Measurements from ENCODE around the gene VAMP5. TPM values are rescaled to one million over a fixed set of nuclear protein-coding genes. Genes with fewer than 3 reads are reported as not detected.

The VAMP5 gene, protein sequence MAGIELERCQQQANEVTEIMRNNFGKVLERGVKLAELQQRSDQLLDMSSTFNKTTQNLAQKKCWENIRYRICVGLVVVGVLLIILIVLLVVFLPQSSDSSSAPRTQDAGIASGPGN
- total RNA-seq (10 to 100 TPM; 58.2 to 87.7 TPM), polyA plus RNA-seq (ENCODE audit: insufficient read length in 6 of 6) (10 to 100 TPM; 49.6 to 65.9 (median 55.7) TPM)
- long read RNA-seq, donor 1, transcript VAMP5-201 (3 exons, 689 nt), result major isoform, 76 of 77 reads
- long read RNA-seq, donor 1, partial matches to known transcripts, result 0 of 77 reads
- long read RNA-seq, donor 1, other reads (novel, unspliced or antisense), result 0 of 77 reads
- long read RNA-seq, donor 2, transcript VAMP5-201 (3 exons, 689 nt), result major isoform, 59 of 75 reads
- long read RNA-seq, donor 2, partial matches to known transcripts, result 7 of 75 reads
- long read RNA-seq, donor 2, other reads (novel, unspliced or antisense), result 8 of 75 reads
- long read RNA-seq, donor 3, transcript VAMP5-201 (3 exons, 689 nt), result major isoform, 59 of 91 reads
- long read RNA-seq, donor 3, partial matches to known transcripts, result 24 of 91 reads
- long read RNA-seq, donor 3, other reads (novel, unspliced or antisense), result 8 of 91 reads
- long read RNA-seq, donor 4, transcript VAMP5-201 (3 exons, 689 nt), result major isoform, 58 of 85 reads
- long read RNA-seq, donor 4, partial matches to known transcripts, result 7 of 85 reads
- long read RNA-seq, donor 4, other reads (novel, unspliced or antisense), result 20 of 85 reads
- long read RNA-seq, donor 5, transcript VAMP5-201 (3 exons, 689 nt), result major isoform, 62 of 111 reads
- long read RNA-seq, donor 5, partial matches to known transcripts, result 34 of 111 reads
- long read RNA-seq, donor 5, other reads (novel, unspliced or antisense), result 12 of 111 reads
- long read RNA-seq, donor 6, transcript VAMP5-201 (3 exons, 689 nt), result major isoform, 62 of 87 reads
- long read RNA-seq, donor 6, partial matches to known transcripts, result 11 of 87 reads
- long read RNA-seq, donor 6, other reads (novel, unspliced or antisense), result 12 of 87 reads
- long read RNA-seq, donor 7, transcript VAMP5-201 (3 exons, 689 nt), result major isoform, 32 of 38 reads
- long read RNA-seq, donor 7, partial matches to known transcripts, result 6 of 38 reads
- long read RNA-seq, donor 7, other reads (novel, unspliced or antisense), result 0 of 38 reads
- long read RNA-seq, donor 8, transcript VAMP5-201 (3 exons, 689 nt), result major isoform, 40 of 85 reads
- long read RNA-seq, donor 8, partial matches to known transcripts, result 44 of 85 reads
- long read RNA-seq, donor 8, other reads (novel, unspliced or antisense), result 0 of 85 reads
- long read RNA-seq, donor 9, result 0 reads
- long read RNA-seq, donor 10, transcript VAMP5-201 (3 exons, 689 nt), result major isoform, 116 of 146 reads
- long read RNA-seq, donor 10, partial matches to known transcripts, result 17 of 146 reads
- long read RNA-seq, donor 10, other reads (novel, unspliced or antisense), result 11 of 146 reads
- long read RNA-seq, donor 11, transcript VAMP5-201 (3 exons, 689 nt), result major isoform, 17 of 17 reads
- long read RNA-seq, donor 11, partial matches to known transcripts, result 0 of 17 reads
- long read RNA-seq, donor 11, other reads (novel, unspliced or antisense), result 0 of 17 reads
- long read RNA-seq, donor 12, transcript VAMP5-201 (3 exons, 689 nt), result major isoform, 45 of 54 reads
- long read RNA-seq, donor 12, partial matches to known transcripts, result 7 of 54 reads
- long read RNA-seq, donor 12, other reads (novel, unspliced or antisense), result 0 of 54 reads

DNA sequence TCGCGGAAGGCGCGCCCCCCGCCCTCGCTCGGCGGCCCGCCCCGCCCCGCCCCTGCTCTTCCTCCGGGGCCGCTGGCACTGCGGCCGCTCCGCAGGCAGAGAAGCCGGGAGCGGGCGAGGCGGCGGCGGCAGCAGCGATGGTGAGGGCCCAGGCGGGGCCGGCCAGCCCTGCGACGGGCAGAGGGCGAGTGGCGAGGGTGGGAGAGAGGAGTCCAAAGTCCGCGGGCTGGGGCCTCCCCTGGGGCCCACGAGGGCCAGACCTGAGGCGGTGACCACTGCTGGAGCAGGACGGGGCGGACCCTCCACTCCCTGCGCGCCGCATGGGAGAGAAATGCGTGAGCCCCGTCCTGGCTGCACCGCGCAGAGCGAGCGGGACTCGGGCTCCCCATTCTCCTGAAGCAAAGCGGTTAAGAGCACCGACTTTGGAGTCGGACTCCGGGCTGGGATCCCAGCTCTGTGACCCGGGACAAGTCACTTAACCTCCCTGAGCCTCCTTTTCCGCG, at the start of gene VAMP5:
Gene VAMP5 (plus strand): TSS at position 78 of the 503 bp plus-strand sequence. CDS start 60 bp downstream, at position 138.
- TF ChIP-seq, protein P1, sequence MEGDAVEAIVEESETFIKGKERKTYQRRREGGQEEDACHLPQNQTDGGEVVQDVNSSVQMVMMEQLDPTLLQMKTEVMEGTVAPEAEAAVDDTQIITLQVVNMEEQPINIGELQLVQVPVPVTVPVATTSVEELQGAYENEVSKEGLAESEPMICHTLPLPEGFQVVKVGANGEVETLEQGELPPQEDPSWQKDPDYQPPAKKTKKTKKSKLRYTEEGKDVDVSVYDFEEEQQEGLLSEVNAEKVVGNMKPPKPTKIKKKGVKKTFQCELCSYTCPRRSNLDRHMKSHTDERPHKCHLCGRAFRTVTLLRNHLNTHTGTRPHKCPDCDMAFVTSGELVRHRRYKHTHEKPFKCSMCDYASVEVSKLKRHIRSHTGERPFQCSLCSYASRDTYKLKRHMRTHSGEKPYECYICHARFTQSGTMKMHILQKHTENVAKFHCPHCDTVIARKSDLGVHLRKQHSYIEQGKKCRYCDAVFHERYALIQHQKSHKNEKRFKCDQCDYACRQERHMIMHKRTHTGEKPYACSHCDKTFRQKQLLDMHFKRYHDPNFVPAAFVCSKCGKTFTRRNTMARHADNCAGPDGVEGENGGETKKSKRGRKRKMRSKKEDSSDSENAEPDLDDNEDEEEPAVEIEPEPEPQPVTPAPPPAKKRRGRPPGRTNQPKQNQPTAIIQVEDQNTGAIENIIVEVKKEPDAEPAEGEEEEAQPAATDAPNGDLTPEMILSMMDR (IDR thresholded peaks at IDR 0.05), result no peak
- ATAC-seq (peak; percentile 49), DNase-seq (peak in 2 of 4 donors; percentile 51 to 88)
- peak within 1 kb of the TSS; percentile 48 to 64 for H3K4me3 ChIP-seq
- H3K36me3 ChIP-seq, result peaks cover 0 to 25% of the 10 kb centered on the region in 2 donors
- H3K9me3 ChIP-seq, result no peaks in the 10 kb centered on the region
- intact Hi-C loops (cut with DNase I), result no loop called here
- H3K27ac ChIP-seq, result peak within 1 kb of the TSS; percentile 89 to 92
- no peaks in the 10 kb centered on the region for H3K27me3 ChIP-seq
- peaks cover 49 to 98% of the 10 kb centered on the region in 2 donors for H3K4me1 ChIP-seq

DNA sequence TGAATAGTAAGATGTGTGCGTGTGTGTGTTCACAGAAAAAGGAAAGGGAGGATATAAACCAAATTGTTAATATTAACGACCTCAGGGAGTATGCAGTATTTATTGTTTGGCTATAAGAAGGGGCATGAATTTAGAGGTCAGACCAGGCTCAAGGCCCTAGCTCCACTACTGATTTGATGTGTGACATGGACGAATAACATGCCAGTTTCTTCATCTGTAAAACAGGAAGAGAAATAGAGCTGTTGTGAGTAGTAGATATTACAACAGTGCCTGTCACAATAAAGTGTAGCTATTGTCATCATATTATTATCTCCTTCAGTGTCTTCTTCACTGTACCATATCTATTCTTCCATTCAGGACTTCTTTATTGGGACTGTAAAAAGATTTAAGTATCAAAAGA, 49.4 kb upstream of the VAMP5 start:
- Histone ChIP-seq H3K27me3 (no peaks in the 10 kb centered on the region), H3K9me3 (no peaks in the 10 kb centered on the region), H3K27ac (peak overlapping the region in 1 of 2 donors; percentile 71), H3K36me3 (no peaks in the 10 kb centered on the region), H3K4me1 (peaks cover 7 to 48% of the 10 kb centered on the region in 2 donors), H3K4me3 (no peak overlapping the region)
- intact Hi-C loops (cut with DNase I), result loop anchor here in 1 of 2 donors (5.0 kb wide), 1 partner anchor 108 kb away; no protein-coding TSS in a partner anchor
- DNase-seq, result no peak
- TF ChIP-seq, protein P1 (IDR thresholded peaks at IDR 0.05), result no peak
- ATAC-seq, result no peak

DNA sequence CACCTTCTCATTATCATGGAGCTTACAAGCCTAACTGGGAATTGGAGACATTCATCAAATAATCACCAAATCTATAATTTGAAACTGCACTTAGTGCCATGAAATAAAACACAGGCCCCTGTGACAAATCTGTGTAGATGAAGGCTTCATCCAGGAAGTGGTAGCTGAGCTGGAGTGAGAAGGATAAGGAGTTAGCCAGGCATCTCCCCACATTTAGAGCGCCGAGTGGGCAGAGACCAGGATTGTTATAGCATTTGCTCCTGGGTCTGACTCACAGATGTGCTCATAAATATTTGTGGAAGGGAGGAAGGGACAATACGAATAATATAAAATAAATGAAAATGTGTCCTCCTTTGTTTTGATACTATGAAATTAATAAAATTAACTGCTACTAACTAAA, 47.8 kb upstream of the VAMP5 start:
- no peak overlapping the region for H3K4me3 ChIP-seq
- H3K4me1 ChIP-seq, result peaks cover 15 to 56% of the 10 kb centered on the region in 2 donors
- no peaks in the 10 kb centered on the region for H3K9me3 ChIP-seq
- ATAC-seq (no peak), DNase-seq (no peak)
- H3K36me3 ChIP-seq, result peaks cover 0 to 10% of the 10 kb centered on the region in 2 donors
- no peak overlapping the region for H3K27ac ChIP-seq
- no peaks in the 10 kb centered on the region for H3K27me3 ChIP-seq
- TF ChIP-seq, protein P1 (IDR thresholded peaks at IDR 0.05), result no peak
- intact Hi-C loops (cut with DNase I), result loop anchor here in 1 of 2 donors (5.0 kb wide), 1 partner anchor 109 kb away; no protein-coding TSS in a partner anchor
